ENCODE measurements around the gene TXNDC15. TPM values are rescaled to one million over a fixed set of nuclear protein-coding genes. Genes with fewer than 3 reads are reported as not detected.

Gene TXNDC15
- total RNA-seq, 1 experiment from 2014 or later: 109 TPM

DNA sequence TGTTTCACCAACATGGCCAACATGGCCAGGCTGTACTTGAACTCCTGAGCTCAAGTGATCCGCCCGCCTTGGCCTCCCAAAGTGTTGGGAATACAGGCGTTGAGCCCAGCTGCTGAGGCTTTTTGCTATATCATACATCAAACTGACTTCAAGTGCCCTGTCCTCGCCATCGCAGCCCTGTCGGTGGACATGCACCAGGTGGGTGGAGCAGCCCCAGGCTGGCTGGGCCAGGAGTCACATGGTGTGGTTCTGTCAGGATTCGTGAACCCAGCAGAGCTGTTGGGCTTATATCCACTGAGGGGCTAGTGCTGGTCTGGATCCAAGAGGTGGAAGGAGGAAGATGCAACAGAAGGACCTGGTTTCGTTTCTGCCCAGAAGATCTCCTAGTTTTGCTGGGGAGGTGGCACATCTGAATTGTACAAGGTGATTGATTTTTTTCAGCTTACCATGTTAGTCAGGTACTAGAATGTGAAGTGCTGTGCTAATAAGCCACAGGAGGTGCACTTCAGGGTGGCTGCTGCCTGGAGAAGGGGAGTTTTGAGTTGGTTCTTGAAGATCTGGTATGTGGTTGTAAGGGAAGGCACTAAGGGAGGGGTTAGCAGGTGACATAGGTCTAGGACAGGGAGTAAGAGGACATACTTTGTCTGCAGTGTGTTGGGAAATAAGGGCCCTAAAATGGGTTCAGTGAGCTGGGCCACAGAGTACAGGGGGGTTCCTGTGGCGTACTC lies 46.8 kb downstream of the TXNDC15 start:
- DNase-seq (ENCODE audit: low spot score): no peak

GRCh38 chr5:134932508-134932907 lies 58.3 kb downstream of the TXNDC15 start:
- DNase-seq (ENCODE audit: low spot score): no peak

DNA sequence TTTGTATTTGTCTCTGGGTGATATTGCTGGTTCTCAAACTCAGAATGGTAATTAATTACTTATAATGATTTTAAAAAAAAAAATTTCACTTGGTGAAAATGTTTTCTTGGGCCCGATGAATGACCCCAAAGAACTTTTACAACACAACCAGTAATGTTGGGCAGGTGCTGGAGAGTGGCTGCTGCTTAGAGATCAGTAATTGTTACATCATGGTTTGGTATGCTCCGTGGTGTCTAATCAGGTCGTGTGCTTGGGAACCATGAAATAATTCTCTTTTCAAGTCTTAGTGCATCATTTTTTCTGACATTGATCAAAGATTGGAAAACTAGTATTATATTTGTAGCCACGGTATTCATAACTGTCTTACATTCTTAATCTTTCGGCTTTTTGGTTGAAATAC lies 60.0 kb downstream of the TXNDC15 start:
- DNase-seq (ENCODE audit: low spot score): no peak

GRCh38 chr5:134935711-134936602 lies 61.8 kb downstream of the TXNDC15 start:
- no peak for DNase-seq (ENCODE audit: low spot score)

DNA sequence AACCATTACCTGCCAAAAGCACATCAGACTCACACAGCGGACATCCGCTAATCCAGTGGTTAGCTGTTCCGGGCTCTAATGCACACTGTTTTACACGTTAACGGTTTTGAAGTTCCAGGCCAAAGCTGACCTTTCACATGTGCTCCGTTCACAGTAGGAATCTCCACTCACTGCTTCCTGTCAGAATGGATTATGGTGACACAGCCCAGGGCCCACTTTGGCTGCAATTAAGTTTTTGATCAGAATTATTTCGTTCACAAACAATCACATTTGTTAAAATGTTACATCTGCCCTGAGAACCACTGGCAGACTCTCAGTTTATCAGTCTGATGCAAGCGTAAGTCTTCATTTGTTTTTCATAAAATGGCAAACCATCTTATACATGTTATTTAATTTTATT lies 63.4 kb downstream of the TXNDC15 start:
- DNase-seq (ENCODE audit: low spot score): no peak

- no peak for DNase-seq (ENCODE audit: low spot score)
Observed at GRCh38 chr5:134938030-134938429, 63.9 kb downstream of the TXNDC15 start.

DNA sequence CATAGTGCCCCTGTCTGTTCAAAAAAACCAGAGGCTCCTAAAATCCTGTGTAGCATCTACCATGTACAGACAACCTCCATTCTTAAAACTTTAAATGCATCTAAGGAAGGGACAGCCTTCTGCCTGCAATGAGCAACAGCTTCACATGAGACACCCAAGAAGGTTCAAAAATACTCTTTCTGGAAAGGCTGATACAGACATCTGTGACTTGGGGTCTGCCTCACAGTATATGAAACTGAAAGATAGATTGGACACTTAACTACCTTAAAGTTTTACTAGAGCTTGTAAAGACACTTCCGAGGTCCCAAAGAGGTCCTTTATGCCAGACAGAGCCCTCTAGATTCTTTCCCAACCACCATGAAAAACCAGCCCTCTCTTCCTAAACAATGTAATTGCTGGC lies 65.3 kb downstream of the TXNDC15 start:
- DNase-seq (ENCODE audit: low spot score): no peak

GRCh38 chr5:134943547-134943946 lies 69.4 kb downstream of the TXNDC15 start:
- no peak for DNase-seq (ENCODE audit: low spot score)

DNA sequence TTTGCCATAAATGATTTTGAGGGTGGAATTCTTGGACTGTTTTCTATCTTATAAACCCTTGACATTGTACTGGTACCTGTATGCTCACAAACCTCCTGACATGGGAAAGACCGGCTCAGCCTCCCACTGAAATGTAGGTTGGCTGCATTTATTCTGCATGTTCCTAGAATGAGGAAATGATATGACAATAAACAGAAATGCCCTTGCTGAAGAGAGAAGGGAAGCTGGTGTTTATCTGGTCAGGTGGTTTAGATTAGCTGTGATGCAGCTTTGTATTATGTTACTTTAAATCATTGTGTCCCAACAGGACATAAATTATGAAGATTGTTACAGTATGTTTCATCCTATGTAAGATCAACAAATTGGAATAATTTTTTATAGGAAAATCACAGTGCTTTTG lies 70.5 kb downstream of the TXNDC15 start:
- no peak for DNase-seq (ENCODE audit: low spot score)

GRCh38 chr5:134945041-134945440 lies 70.9 kb downstream of the TXNDC15 start:
- no peak for DNase-seq (ENCODE audit: low spot score)

GRCh38 chr5:134948911-134949310 lies 74.7 kb downstream of the TXNDC15 start:
- DNase-seq (ENCODE audit: low spot score): peak; percentile 63

GRCh38 chr5:134949316-134949715 lies 75.1 kb downstream of the TXNDC15 start:
- no peak for DNase-seq (ENCODE audit: low spot score)

Other genes with a start within 250 kb of the TXNDC15 start
- gene SAR1B, start 241.5 kb upstream of the TXNDC15 start, total RNA-seq (2014; rRNA removed; shearing (Covaris generic)): 105 and 153 TPM in 2 replicates
- gene SEC24A, start 225.6 kb upstream of the TXNDC15 start, total RNA-seq (2014; rRNA removed; shearing (Covaris generic)): 19.0 and 20.3 TPM in 2 replicates
- gene CAMLG, start 135.8 kb upstream of the TXNDC15 start, total RNA-seq (2014; rRNA removed; shearing (Covaris generic)): 37.8 and 45.5 TPM in 2 replicates
- gene DDX46, start 115.6 kb upstream of the TXNDC15 start, total RNA-seq (2014; rRNA removed; shearing (Covaris generic)): 37.8 and 41.8 TPM in 2 replicates
- 48.6 and 56.3 TPM in 2 replicates for gene C5orf24, start 28.4 kb upstream of the TXNDC15 start, total RNA-seq (2014; rRNA removed; shearing (Covaris generic))
- 5.5 and 6.0 TPM in 2 replicates for gene PCBD2, start 30.8 kb downstream of the TXNDC15 start, total RNA-seq (2014; rRNA removed; shearing (Covaris generic))
- gene CATSPER3, start 93.5 kb downstream of the TXNDC15 start, total RNA-seq (2014; rRNA removed; shearing (Covaris generic)): not detected in 2 replicates
- 43.7 and 49.3 TPM in 2 replicates for gene PITX1, start 159.9 kb downstream of the TXNDC15 start, total RNA-seq (2014; rRNA removed; shearing (Covaris generic))

All from A172 (cell line).